GM12878 (cell line): Measurements from ENCODE around the gene CAMTA1. TPM values are rescaled to one million over a fixed set of nuclear protein-coding genes. Genes with fewer than 3 reads are reported as not detected.

Experiments
- ATAC-seq: fragments of 200-7000 bp; cut with Tn5 transposase; 3 replicates; pipeline ENCODE4 v1.9.1; 2020; ENCODE audit warnings: mild to moderate bottlenecking, moderate library complexity
- BruUV-seq: library from RNA; stranded (reverse); fragments of 400-500 nt; replicated peaks from 2 replicates; lab custom pipeline; 2021; lab: Mats Ljungman, UMichigan
- CTCF ChIA-PET: fragments of 300-600 bp; sonication (Branson Sonifier 250); formaldehyde crosslinking; extraction: SDS; loops from one replicate; lab custom pipeline; 2021; ENCODE audit warnings: inconsistent platforms; lab: Yijun Ruan, JAX
- POLR2A ChIA-PET: fragments of 350-600 bp; formaldehyde crosslinking; extraction: SDS; loops from one replicate; lab custom pipeline; 2021; ENCODE audit warnings: inconsistent platforms; lab: Charles Lee
- RAD21 ChIA-PET: fragments of 300-600 bp; sonication (Branson Sonifier 250); formaldehyde crosslinking; loops from one replicate; lab custom pipeline; 2023; ENCODE audit warnings: antibody characterized with exemption; ENCODE audit not compliant: unreplicated experiment; lab: Charles Lee
- SMC1A ChIA-PET: fragments of 300-600 bp; sonication (Branson Sonifier 250); formaldehyde crosslinking; loops from one replicate; lab custom pipeline; 2023; ENCODE audit not compliant: unreplicated experiment, uncharacterized antibody; lab: Charles Lee
- DNase-seq: peaks from one replicate; pipeline ENCODE4 v3.0.0-alpha.2; 2011; ENCODE audit warnings: low read depth, low spot score
- FAIRE-seq: peaks from 3 replicates; lab custom pipeline; 2011; peaks lifted over from hg19 to GRCh38; lab: Jason Lieb, UNC
- H2AFZ ChIP-seq: 2 replicates; pipeline ENCODE4 v1.6.0; 2011; ENCODE audit warnings: low read depth, low read length, control low read depth; ENCODE audit not compliant: control insufficient read depth
- H3K27ac ChIP-seq: 2 replicates; pipeline ENCODE4 v1.5.1; 2011; ENCODE audit warnings: control low read depth; ENCODE audit not compliant: control insufficient read depth, insufficient read depth
- H3K27me3 ChIP-seq, 2 experiments: replicated peaks in 1 of 2; 2 replicates each; pipeline versions ENCODE4 v1.6.0 to v1.6.1; 2011; ENCODE audit warnings: low read length in 1 of 2; ENCODE audit not compliant: control insufficient read depth in 2 of 2, insufficient read depth in 2 of 2
- H3K36me3 ChIP-seq, 2 experiments: 2 replicates each; pipeline ENCODE4 v1.5.1; 2011; ENCODE audit warnings: low read length in 1 of 2; ENCODE audit not compliant: control insufficient read depth in 2 of 2, insufficient read depth in 2 of 2
- H3K4me1 ChIP-seq: 2 replicates; pipeline ENCODE4 v1.6.1; 2011; ENCODE audit warnings: mild to moderate bottlenecking, low read length, moderate library complexity, mixed read lengths; ENCODE audit not compliant: control insufficient read depth, insufficient read depth
- H3K4me2 ChIP-seq: 2 replicates; pipeline ENCODE4 v1.6.0; 2011; ENCODE audit warnings: control low read depth; ENCODE audit not compliant: control insufficient read depth, insufficient read depth
- H3K4me3 ChIP-seq: fragments of 200-600 bp; sonication (generic); 2 replicates; pipeline ENCODE4 v1.5.1; 2016
- H3K79me2 ChIP-seq: 2 replicates; pipeline ENCODE4 v1.6.0; 2011; ENCODE audit warnings: low read length; ENCODE audit not compliant: control insufficient read depth, insufficient read depth
- H3K9ac ChIP-seq: 2 replicates; pipeline ENCODE4 v1.8.0; 2011; ENCODE audit warnings: low read length, control low read depth, mixed read lengths; ENCODE audit not compliant: control insufficient read depth, insufficient read depth
- H3K9me3 ChIP-seq: replicated peaks from 3 replicates; pipeline ENCODE4 v1.5.1; 2011; ENCODE audit warnings: mild to moderate bottlenecking, low read length; ENCODE audit not compliant: control insufficient read depth, insufficient read depth
- H4K20me1 ChIP-seq: 2 replicates; pipeline ENCODE4 v1.6.0; 2011; ENCODE audit not compliant: control insufficient read depth, insufficient read depth
- ATF2 ChIP-seq: IDR thresholded peaks from 2 replicates; pipeline ENCODE4 v1.6.1; 2012; ENCODE audit warnings: low read length, inconsistent platforms
- IKZF1 ChIP-seq: fragments of 450-650 bp; conservative IDR thresholded peaks from 2 replicates; pipeline ENCODE4 v1.6.1; 2017; ENCODE audit warnings: antibody characterized with exemption, mild to moderate bottlenecking
- MEF2A ChIP-seq: IDR thresholded peaks from 2 replicates; pipeline ENCODE4 v1.6.1; 2011; ENCODE audit warnings: low read depth, mild to moderate bottlenecking, low read length, moderate library complexity; ENCODE audit not compliant: insufficient read depth
- MYC ChIP-seq: IDR thresholded peaks from 2 replicates; pipeline ENCODE4 v1.6.1; 2011; ENCODE audit warnings: mild to moderate bottlenecking, low read length, moderate library complexity, inconsistent platforms; ENCODE audit not compliant: insufficient read depth, insufficient replicate concordance, insufficient read length, severe bottlenecking
- NFYA ChIP-seq: IDR thresholded peaks from 2 replicates; pipeline ENCODE4 v1.6.1; 2011; ENCODE audit warnings: low read depth, mild to moderate bottlenecking, low read length, improper control_type of control experiment, borderline replicate concordance
- NR2F1 ChIP-seq: fragments of 450-650 bp; conservative IDR thresholded peaks from 2 replicates; pipeline ENCODE4 v1.6.1; 2017; ENCODE audit warnings: mild to moderate bottlenecking
- SP1 ChIP-seq: IDR thresholded peaks from one replicate; pipeline ENCODE4 v1.6.1; 2011; ENCODE audit warnings: low read depth, low read length
- USF2 ChIP-seq: IDR thresholded peaks from 2 replicates; pipeline ENCODE4 v1.6.1; 2011; ENCODE audit warnings: low read depth, low read length, improper control_type of control experiment, borderline replicate concordance
- YY1 ChIP-seq: IDR thresholded peaks from 2 replicates; pipeline ENCODE4 v1.6.1; 2011; ENCODE audit warnings: low read depth, mild to moderate bottlenecking, low read length
- ZNF207 ChIP-seq: fragments of 450-650 bp; IDR thresholded peaks from 2 replicates; pipeline ENCODE4 v1.6.1; 2014; ENCODE audit warnings: antibody characterized with exemption, mild to moderate bottlenecking, borderline replicate concordance
- ZNF24 ChIP-seq: fragments of 450-650 bp; IDR thresholded peaks from 2 replicates; pipeline ENCODE4 v1.6.1; 2017; ENCODE audit warnings: antibody characterized with exemption, mild to moderate bottlenecking
- ZNF622 ChIP-seq: fragments of 450-650 bp; IDR thresholded peaks from 2 replicates; pipeline ENCODE4 v1.6.1; 2017; ENCODE audit warnings: mild to moderate bottlenecking, inconsistent platforms
- WGBS: methylation state at CpG from one replicate; pipeline ENCODE4 v1.1.6; 2016; ENCODE audit warnings: low lambda C conversion rate; ENCODE audit not compliant: insufficient replicate concordance, insufficient coverage; ENCODE audit errors: missing lambda C conversion rate; 5-methylcytosine and 5-hydroxymethylcytosine counted together
- in situ Hi-C: fragments of 300-500 bp; cut with MboI; formaldehyde crosslinking; loops from 9 replicates; pipeline ENCODE4 v1.14.3; 2018; ENCODE audit warnings: mixed read lengths
- intact Hi-C: fragments of 100-400 bp; cut with micrococcal nuclease; formaldehyde crosslinking; loops from one replicate; pipeline ENCODE4 v1.14.2; 2022; ENCODE audit not compliant: unreplicated experiment
- polyA plus RNA-seq, 11 experiments: library from polyadenylated mRNA; depleted of rRNA in 4 of 11; unstranded in 6 of 11; stranded (reverse) in 5 of 11; fragments of >200 nt; fragmentation: Nextera tagmentation in 4 of 11; fragmentation: Illumina TruSeq in 1 of 11; extraction: Ambion mirVana in 4 of 11; extraction: Trizol in 1 of 11; gene quantifications; 1 replicate in 1 of 11; 2 replicates in 10 of 11; pipeline versions ENCODE4 v1.2.1 to v1.2.3, GENCODE V29; 2011 to 2016; ENCODE audit warnings: inconsistent platforms in 2 of 11, missing spikeins in 2 of 11, low read depth in 1 of 11
- total RNA-seq, 4 experiments: library from RNA; depleted of rRNA in 3 of 4; stranded (reverse); fragments of >200 nt in 3 of 4; fragmentation: Illumina TruSeq in 1 of 4; extraction: Trizol in 1 of 4; gene quantifications; 2 replicates each; pipeline versions ENCODE4 v1.2.1 to v1.2.3, GENCODE V29; 2013 to 2021

Gene CAMTA1
- total and polyA plus RNA-seq, 10 of the 15 experiments (the other 5 are each of a cell fraction or from before 2014, with no cell fraction given): 37.7 to 148 (median 76.4) TPM

GRCh38 chr1:7510389-7510931 is 725.2 kb downstream of the CAMTA1 start:
- DNase-seq (no peak), FAIRE-seq (no peak), ATAC-seq (no peak)
- Histone ChIP-seq H3K79me2 (no peaks in the 10 kb centered on the region), H3K9me3 (no peaks in the 10 kb centered on the region), H3K27ac (no peak overlapping the region), H3K4me2 (no peak overlapping the region), H3K36me3 (no peaks in the 10 kb centered on the region), H3K4me3 (no peak overlapping the region), H3K27me3 (peaks cover 0 to 3% of the 10 kb centered on the region in 2 experiments; a peak in 3 of 4 replicates), H3K4me1 (no peaks in the 10 kb centered on the region), H4K20me1 (no peaks in the 10 kb centered on the region)
- WGBS: 42% methylated on average over 6 of the region's 7 CpGs
- intact Hi-C loops: no loop called here
- no TSS peak for BruUV-seq
- ChIA-PET POLR2A (no interaction called here), SMC1A (no interaction called here), CTCF (no interaction called here), RAD21 (no interaction called here)
- in situ Hi-C loops: no loop called here
- no peak for TF ChIP-seq ZNF622
- TF ChIP-seq YY1: no peak
- TF ChIP-seq IKZF1: no peak
- TF ChIP-seq NR2F1: no peak
- TF ChIP-seq MEF2A: no peak
- TF ChIP-seq USF2: no peak
- no peak for TF ChIP-seq SP1
- no peak for TF ChIP-seq ZNF207
- no peak for TF ChIP-seq ZNF24
- TF ChIP-seq ATF2: no peak
- no peak for TF ChIP-seq NFYA
- no peak for TF ChIP-seq MYC
- TF ChIP-seq, all 136 proteins: peak for 0
- Histone ChIP-seq H3K9ac (no peak overlapping the region), H2AFZ (no peak overlapping the region)
